GM12801 (cell line): ENCODE results near the gene HMHB1.

Source experiments
- CTCF ChIP-seq: IDR thresholded peaks from one replicate; pipeline ENCODE4 v1.5.1; 2011; ENCODE audit warnings: control low read depth; ENCODE audit not compliant: insufficient read length; ENCODE audit errors: extremely low read depth

HMHB1 gene

GRCh38 chr5:143828710-143829109 lies 16.7 kb downstream of the HMHB1 start:
- TF ChIP-seq CTCF: no peak

GRCh38 chr5:143833177-143833576 lies 21.2 kb downstream of the HMHB1 start:
- TF ChIP-seq CTCF: no peak

- TF ChIP-seq CTCF: no peak
Measured at GRCh38 chr5:143835251-143835650, 23.3 kb downstream of the HMHB1 start.

GRCh38 chr5:143836161-143836725 lies 24.3 kb downstream of the HMHB1 start:
- TF ChIP-seq CTCF: no peak

GRCh38 chr5:143837306-143837848 lies 25.4 kb downstream of the HMHB1 start:
- TF ChIP-seq CTCF: no peak

GRCh38 chr5:143841446-143841845 lies 29.5 kb downstream of the HMHB1 start:
- no peak for TF ChIP-seq CTCF

GRCh38 chr5:143842920-143843319 lies 31.0 kb downstream of the HMHB1 start:
- TF ChIP-seq CTCF: no peak
